Mesendoderm (in vitro differentiated cells): Measurements from ENCODE around the gene SIRT2.

Experiments
- DNase-seq: peaks from one replicate; pipeline ENCODE4 v3.0.0; 2013
- H2AK5ac ChIP-seq: 2 replicates; pipeline ENCODE4 v1.6.1; 2013; ENCODE audit warnings: low read length, inconsistent platforms
- H2BK120ac ChIP-seq: 2 replicates; pipeline ENCODE4 v1.6.1; 2013; ENCODE audit warnings: low read depth, mild to moderate bottlenecking, low read length, moderate library complexity, mixed read lengths
- H2BK15ac ChIP-seq: replicated peaks from 2 replicates; pipeline ENCODE4 v1.6.1; 2013; ENCODE audit warnings: low read depth, mild to moderate bottlenecking, moderate library complexity
- H2BK5ac ChIP-seq: 2 replicates; pipeline ENCODE4 v1.6.1; 2013; ENCODE audit warnings: low read length, inconsistent platforms
- H3K18ac ChIP-seq: 2 replicates; pipeline ENCODE4 v1.6.1; 2013; ENCODE audit warnings: mild to moderate bottlenecking, low read length, mixed read lengths
- H3K23ac ChIP-seq: one replicate; pipeline ENCODE4 v1.6.1; 2013; ENCODE audit warnings: low read length
- H3K27ac ChIP-seq: 2 replicates; pipeline ENCODE4 v1.5.1; 2013; ENCODE audit warnings: low read depth, mild to moderate bottlenecking, inconsistent platforms, low read length, moderate library complexity
- H3K27me3 ChIP-seq: 2 replicates; pipeline ENCODE4 v1.6.1; 2013; ENCODE audit warnings: low read length, control low read depth, mild to moderate bottlenecking, inconsistent platforms; ENCODE audit not compliant: insufficient read depth, poor library complexity
- H3K36me3 ChIP-seq: 2 replicates; pipeline ENCODE4 v1.6.1; 2013; ENCODE audit warnings: low read length, inconsistent platforms; ENCODE audit not compliant: control insufficient read depth, insufficient read depth
- H3K4ac ChIP-seq: one replicate; pipeline ENCODE4 v1.6.1; 2013; ENCODE audit warnings: low read depth, mild to moderate bottlenecking, low read length, moderate library complexity
- H3K4me1 ChIP-seq: 2 replicates; pipeline ENCODE4 v1.6.1; 2013; ENCODE audit warnings: low read depth, low read length, inconsistent platforms; ENCODE audit not compliant: control insufficient read depth
- H3K4me2 ChIP-seq: 2 replicates; pipeline ENCODE4 v1.6.1; 2013; ENCODE audit warnings: low read length
- H3K4me3 ChIP-seq: 2 replicates; pipeline ENCODE4 v1.5.1; 2013; ENCODE audit warnings: mild to moderate bottlenecking, low read length
- H3K56ac ChIP-seq: one replicate; pipeline ENCODE4 v1.6.1; 2013; ENCODE audit warnings: low read length
- H3K79me1 ChIP-seq: 2 replicates; pipeline ENCODE4 v1.6.1; 2013; ENCODE audit warnings: low read length, inconsistent platforms
- H3K79me2 ChIP-seq: 2 replicates; pipeline ENCODE4 v1.6.1; 2013; ENCODE audit warnings: mild to moderate bottlenecking, low read length; ENCODE audit not compliant: control insufficient read depth, insufficient read depth
- H3K9ac ChIP-seq: 2 replicates; pipeline ENCODE4 v1.6.1; 2013; ENCODE audit warnings: low read length, inconsistent platforms
- H4K5ac ChIP-seq: one replicate; pipeline ENCODE4 v1.6.1; 2013; ENCODE audit warnings: low read length
- H4K8ac ChIP-seq: one replicate; pipeline ENCODE4 v1.6.1; 2013; ENCODE audit warnings: low read depth, mild to moderate bottlenecking, control low read depth, low read length, moderate library complexity
- WGBS: extraction: QIAGEN DNeasy Blood & Tissue Kit; methylation state at CpG from one replicate; pipeline ENCODE4 v1.1.7; 2013; ENCODE audit warnings: low lambda C conversion rate, missing lambda C conversion rate; ENCODE audit not compliant: insufficient coverage; ENCODE audit errors: extremely low coverage; 5-methylcytosine and 5-hydroxymethylcytosine counted together

Gene SIRT2

DNA sequence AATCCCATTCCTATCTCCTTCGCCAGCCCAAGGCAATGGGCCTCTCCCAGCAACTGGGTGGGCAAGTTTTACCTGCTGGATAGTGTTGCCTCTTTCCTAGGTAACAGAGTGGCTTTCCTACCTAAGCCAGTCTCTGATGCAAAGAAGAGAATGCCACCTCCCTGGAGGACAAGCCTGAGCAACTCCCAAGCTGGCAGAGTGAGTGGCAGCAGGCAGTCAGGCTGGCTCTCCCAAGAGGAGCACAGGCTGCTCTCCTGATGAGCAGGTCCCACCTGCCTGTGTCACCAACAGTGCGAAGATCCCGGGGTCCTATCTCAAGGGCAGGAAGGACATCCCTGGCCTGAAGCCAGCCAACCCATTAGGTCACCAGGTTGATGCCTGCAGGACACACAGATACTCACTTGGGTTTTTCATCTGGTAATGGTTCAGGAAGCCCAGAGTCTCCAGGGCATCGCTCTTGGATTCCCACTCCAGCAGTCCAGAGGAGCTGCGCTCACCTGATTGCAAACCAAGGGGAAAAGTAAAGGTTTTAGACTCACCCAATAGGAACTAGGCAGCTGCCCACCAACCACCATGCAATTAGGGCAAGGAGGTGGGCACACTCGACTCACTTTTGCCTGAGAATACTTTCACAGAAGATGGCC, 62.3 kb downstream of the SIRT2 start:
- Histone ChIP-seq H3K4me3 (no peak overlapping the region), H2AK5ac (no peak overlapping the region), H4K8ac (no peak overlapping the region), H3K23ac (no peak overlapping the region), H2BK5ac (no peak overlapping the region), H3K4me1 (no peaks in the 10 kb centered on the region), H3K27ac (no peak overlapping the region), H3K27me3 (no peaks in the 10 kb centered on the region), H3K18ac (no peak overlapping the region), H3K79me2 (peaks cover 5% of the 10 kb centered on the region), H3K4ac (no peak overlapping the region), H2BK120ac (no peak overlapping the region), H4K5ac (no peak overlapping the region), H3K79me1 (peaks cover 14% of the 10 kb centered on the region), H3K9ac (no peak overlapping the region), H3K4me2 (no peak overlapping the region), H3K56ac (no peak overlapping the region), H2BK15ac (no peak overlapping the region), H3K36me3 (peaks cover 43% of the 10 kb centered on the region)
- no peak for DNase-seq
- no CpG with 5 or more reads among the region's 6 CpGs for WGBS

GRCh38 chr19:38836159-38836982, 63.0 kb downstream of the SIRT2 start:
- H4K5ac ChIP-seq = no peak overlapping the region
- H2BK120ac ChIP-seq = no peak overlapping the region
- H3K56ac ChIP-seq = no peak overlapping the region
- H2BK15ac ChIP-seq = no peak overlapping the region
- H3K4ac ChIP-seq = no peak overlapping the region
- H3K4me1 ChIP-seq = no peaks in the 10 kb centered on the region
- no peak overlapping the region for H3K4me3 ChIP-seq
- H3K27me3 ChIP-seq = no peaks in the 10 kb centered on the region
- peaks cover 9% of the 10 kb centered on the region for H3K79me1 ChIP-seq
- no CpG with 5 or more reads among the region's 8 CpGs for WGBS
- H2BK5ac ChIP-seq = no peak overlapping the region
- H3K79me2 ChIP-seq = peaks cover 3% of the 10 kb centered on the region
- H3K27ac ChIP-seq = no peak overlapping the region
- peaks cover 37% of the 10 kb centered on the region for H3K36me3 ChIP-seq
- no peak overlapping the region for H3K9ac ChIP-seq
- H2AK5ac ChIP-seq = no peak overlapping the region
- DNase-seq = no peak
- H3K18ac ChIP-seq = no peak overlapping the region
- H3K23ac ChIP-seq = no peak overlapping the region
- no peak overlapping the region for H4K8ac ChIP-seq
- no peak overlapping the region for H3K4me2 ChIP-seq

DNA sequence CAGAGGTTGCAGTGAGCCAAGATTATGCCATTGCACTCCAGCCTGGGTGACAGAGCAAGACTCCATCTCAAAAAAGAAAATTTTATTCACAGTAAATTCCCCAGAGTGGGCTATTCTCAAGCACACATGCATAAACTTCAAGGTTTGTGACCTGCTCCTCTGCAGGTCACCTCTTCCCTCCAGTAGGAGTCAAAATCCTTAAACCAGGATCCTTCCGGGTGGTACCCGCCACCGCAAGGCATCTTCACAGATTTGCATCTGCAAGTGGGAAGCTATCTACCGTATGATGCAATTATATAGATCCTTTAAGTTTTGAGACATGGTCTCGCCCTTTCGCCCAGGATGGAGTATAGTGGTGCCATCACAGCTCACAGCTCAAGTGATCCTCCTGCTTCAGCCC, 64.8 kb downstream of the SIRT2 start:
- no peak overlapping the region for H2AK5ac ChIP-seq
- no peak overlapping the region for H3K18ac ChIP-seq

DNA sequence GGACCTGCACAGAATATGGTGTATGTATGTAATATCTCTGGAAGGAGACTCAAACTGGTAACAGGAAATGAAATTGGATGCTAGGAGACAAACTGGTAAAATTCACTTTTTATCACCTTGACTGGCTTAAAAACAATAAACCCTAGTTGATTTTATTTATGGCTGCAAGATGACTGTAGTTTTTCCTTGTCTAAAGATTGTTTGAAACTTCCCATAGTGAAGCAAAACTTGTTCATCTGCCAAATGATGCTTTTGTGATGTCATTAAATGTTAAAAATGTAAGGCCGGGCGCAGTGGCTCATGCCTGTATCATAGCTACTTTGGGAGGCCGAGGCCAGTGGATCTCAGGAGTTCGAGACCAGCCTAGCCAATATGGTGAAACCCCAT, 65.3 kb downstream of the SIRT2 start:
- Histone ChIP-seq H2BK5ac (no peak overlapping the region), H3K79me1 (peaks cover 4% of the 10 kb centered on the region), H4K8ac (no peak overlapping the region), H3K27me3 (no peaks in the 10 kb centered on the region), H3K56ac (no peak overlapping the region), H2AK5ac (no peak overlapping the region), H3K18ac (no peak overlapping the region), H3K27ac (no peak overlapping the region), H3K36me3 (peaks cover 24% of the 10 kb centered on the region), H4K5ac (no peak overlapping the region), H3K23ac (no peak overlapping the region), H3K79me2 (no peaks in the 10 kb centered on the region), H2BK15ac (no peak overlapping the region), H3K4ac (no peak overlapping the region), H3K4me3 (no peak overlapping the region), H3K9ac (no peak overlapping the region), H3K4me2 (no peak overlapping the region), H3K4me1 (no peaks in the 10 kb centered on the region), H2BK120ac (no peak overlapping the region)
- no peak for DNase-seq
- WGBS = no CpG with 5 or more reads among the region's 4 CpGs

More for the DNA sequence above, 64.8 kb downstream of the SIRT2 start:
- Histone ChIP-seq H3K27ac (no peak overlapping the region), H2BK5ac (no peak overlapping the region), H3K4ac (no peak overlapping the region), H3K36me3 (peaks cover 29% of the 10 kb centered on the region), H3K23ac (no peak overlapping the region), H3K56ac (no peak overlapping the region), H4K5ac (no peak overlapping the region), H3K4me3 (no peak overlapping the region), H4K8ac (no peak overlapping the region), H2BK120ac (no peak overlapping the region), H3K4me1 (no peaks in the 10 kb centered on the region), H3K4me2 (no peak overlapping the region), H3K27me3 (no peaks in the 10 kb centered on the region), H3K9ac (no peak overlapping the region), H3K79me2 (no peaks in the 10 kb centered on the region), H3K79me1 (peaks cover 4% of the 10 kb centered on the region), H2BK15ac (no peak overlapping the region)
- DNase-seq = no peak
- WGBS = no CpG with 5 or more reads among the region's 6 CpGs

DNA sequence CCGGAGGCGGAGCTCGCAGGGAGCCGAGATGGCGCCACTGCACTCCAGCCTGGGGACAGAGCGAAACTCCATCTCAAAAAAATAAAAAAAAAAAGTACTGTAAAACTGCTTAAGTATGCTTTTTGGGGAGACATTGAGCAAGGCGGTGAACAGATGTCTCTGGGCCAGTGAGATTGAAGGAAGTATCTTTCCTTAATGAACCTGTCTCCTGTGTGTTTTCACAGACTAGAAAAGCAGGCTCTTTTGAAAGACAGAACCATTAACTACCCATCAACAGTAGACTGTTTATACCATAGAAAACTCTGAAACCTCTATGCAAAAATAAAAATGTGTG, 66.4 kb downstream of the SIRT2 start:
- H3K79me1 ChIP-seq = peaks cover 2% of the 10 kb centered on the region
- H2BK120ac ChIP-seq = no peak overlapping the region
- no peak overlapping the region for H3K4me3 ChIP-seq
- no peak overlapping the region for H2BK5ac ChIP-seq
- no CpG with 5 or more reads among the region's 7 CpGs for WGBS
- H3K79me2 ChIP-seq = no peaks in the 10 kb centered on the region
- no peak overlapping the region for H3K23ac ChIP-seq
- no peaks in the 10 kb centered on the region for H3K27me3 ChIP-seq
- H3K36me3 ChIP-seq = peaks cover 16% of the 10 kb centered on the region
- H2BK15ac ChIP-seq = no peak overlapping the region
- no peak overlapping the region for H3K9ac ChIP-seq
- no peak overlapping the region for H2AK5ac ChIP-seq
- no peak for DNase-seq
- H3K56ac ChIP-seq = no peak overlapping the region
- no peak overlapping the region for H3K4ac ChIP-seq
- H4K5ac ChIP-seq = no peak overlapping the region
- H3K4me2 ChIP-seq = no peak overlapping the region
- no peaks in the 10 kb centered on the region for H3K4me1 ChIP-seq
- H3K18ac ChIP-seq = no peak overlapping the region
- no peak overlapping the region for H4K8ac ChIP-seq
- no peak overlapping the region for H3K27ac ChIP-seq
